A549 (cell line): ENCODE data around the gene HTN1. TPM values are rescaled to one million over a fixed set of nuclear protein-coding genes. Genes with fewer than 3 reads are reported as not detected.
"Not testable (repeated sequence)": the region's sequence is repeated elsewhere in the genome, so short reads cannot be mapped to it uniquely, and the experiment has no call there.

Source experiments
- ATAC-seq, 2 experiments: fragments of 200-7000 bp in 1 of 2; fragments of >200 bp in 1 of 2; cut with Nextera tagmentation in 1 of 2; cut with Tn5 transposase in 1 of 2; 3 replicates each; pipeline versions ENCODE4 v1.8.0 to v1.9.1; 2018 to 2020; ENCODE audit warnings: mild to moderate bottlenecking in 1 of 2, moderate library complexity in 1 of 2
- CTCF ChIA-PET: fragments of 300-600 bp; sonication (Branson Sonifier 250); formaldehyde crosslinking; extraction: SDS; loops from one replicate; lab custom pipeline; 2021; ENCODE audit warnings: antibody characterized with exemption, inconsistent platforms; lab: Yijun Ruan, JAX
- POLR2A ChIA-PET: fragments of 350-600 bp; formaldehyde crosslinking; extraction: SDS; loops from one replicate; lab custom pipeline; 2021; ENCODE audit warnings: antibody characterized with exemption, inconsistent platforms; lab: Yijun Ruan, JAX
- DNase-seq, 2 experiments: peaks; one replicate each; pipeline versions ENCODE4 v3.0.0 to v3.0.0-alpha.2; 2011 to 2016; ENCODE audit warnings: low read depth in 1 of 2, low spot score in 1 of 2
- FAIRE-seq: peaks from 2 replicates; lab custom pipeline; 2011; peaks lifted over from hg19 to GRCh38; lab: Jason Lieb, UNC
- H3K27ac ChIP-seq, 2 experiments: fragments of >200 bp; sonication (Bioruptor Twin); formaldehyde crosslinking; 3 replicates each; pipeline ENCODE4 v1.5.1; 2016 to 2017
- H3K4me1 ChIP-seq: fragments of >200 bp; sonication (Bioruptor Twin); formaldehyde crosslinking; 3 replicates; pipeline ENCODE4 v1.6.1; 2016
- H3K4me2 ChIP-seq: fragments of >200 bp; sonication (Bioruptor Twin); formaldehyde crosslinking; 3 replicates; pipeline ENCODE4 v1.6.1; 2016
- H3K4me3 ChIP-seq: fragments of >200 bp; sonication (Bioruptor Twin); formaldehyde crosslinking; 3 replicates; pipeline ENCODE4 v1.5.1; 2016
- H3K9me3 ChIP-seq: fragments of >200 bp; sonication (Bioruptor Twin); formaldehyde crosslinking; 3 replicates; pipeline ENCODE4 v1.6.1; 2016
- BHLHE40 ChIP-seq: IDR thresholded peaks from 2 replicates; pipeline ENCODE4 v1.6.1; 2012; ENCODE audit warnings: low read depth, low read length, inconsistent platforms
- CBX2 ChIP-seq: fragments of 200-600 bp; sonication (generic); IDR thresholded peaks from 2 replicates; pipeline ENCODE4 v1.6.1; 2016; ENCODE audit warnings: low read depth, mild to moderate bottlenecking, borderline replicate concordance
- CHD2 ChIP-seq: fragments of 150-350 bp; IDR thresholded peaks from 2 replicates; pipeline ENCODE4 v1.6.1; 2014; ENCODE audit warnings: low read length; ENCODE audit not compliant: partially characterized antibody
- CHD4 ChIP-seq: fragments of 200-600 bp; sonication (generic); IDR thresholded peaks from 2 replicates; pipeline ENCODE4 v1.6.1; 2016; ENCODE audit warnings: antibody characterized with exemption, mild to moderate bottlenecking, borderline replicate concordance
- E2F6 ChIP-seq: IDR thresholded peaks from 2 replicates; pipeline ENCODE4 v1.6.1; 2012; ENCODE audit warnings: low read depth, borderline replicate concordance
- EHF ChIP-seq: fragments of 250-450 bp; sonication (Bioruptor Pico); IDR thresholded peaks from 2 replicates; pipeline ENCODE4 v1.5.0; 2020; ENCODE audit warnings: mild to moderate bottlenecking
- EP300 ChIP-seq, 2 experiments: fragments of >200 bp; sonication (Bioruptor Twin); formaldehyde crosslinking; IDR thresholded peaks; 2 replicates in 1 of 2; 3 replicates in 1 of 2; pipeline ENCODE4 v1.6.1; 2016 to 2017
- ESRRA ChIP-seq: fragments of 150-350 bp; IDR thresholded peaks from 2 replicates; pipeline ENCODE4 v1.6.1; 2014; ENCODE audit warnings: mild to moderate bottlenecking, low read length, borderline replicate concordance
- FOSB ChIP-seq: fragments of 250-450 bp; sonication (Bioruptor Pico); IDR thresholded peaks from 2 replicates; pipeline ENCODE4 v1.5.0; 2020; ENCODE audit warnings: mild to moderate bottlenecking, moderate library complexity
- HOXA7 ChIP-seq: fragments of 250-450 bp; sonication (Bioruptor Pico); IDR thresholded peaks from 2 replicates; pipeline ENCODE4 v1.5.0; 2020; ENCODE audit warnings: mild to moderate bottlenecking, moderate library complexity
- HOXB13 ChIP-seq: fragments of 250-450 bp; sonication (Bioruptor Pico); IDR thresholded peaks from 2 replicates; pipeline ENCODE4 v1.5.0; 2020; ENCODE audit warnings: low read depth, mild to moderate bottlenecking, moderate library complexity
- JUN ChIP-seq, 2 experiments: fragments of >200 bp; sonication (Bioruptor Twin); formaldehyde crosslinking; IDR thresholded peaks; 2 replicates in 1 of 2; 3 replicates in 1 of 2; pipeline ENCODE4 v1.6.1; 2016 to 2017
- KDM5A ChIP-seq: fragments of 200-600 bp; sonication (generic); IDR thresholded peaks from 2 replicates; pipeline ENCODE4 v1.6.1; 2016; ENCODE audit warnings: antibody characterized with exemption, mild to moderate bottlenecking
- MAFK ChIP-seq: fragments of 450-650 bp; IDR thresholded peaks from 2 replicates; pipeline ENCODE4 v1.6.1; 2014; ENCODE audit not compliant: partially characterized antibody
- MAZ ChIP-seq: fragments of 150-350 bp; IDR thresholded peaks from 2 replicates; pipeline ENCODE4 v1.6.1; 2014; ENCODE audit warnings: antibody characterized with exemption, low read depth, low read length, borderline replicate concordance
- NPAS2 ChIP-seq: fragments of 250-450 bp; sonication (Bioruptor Pico); IDR thresholded peaks from 2 replicates; pipeline ENCODE4 v1.8.0; 2022; ENCODE audit warnings: mild to moderate bottlenecking, moderate library complexity, borderline replicate concordance
- NR3C1 ChIP-seq: fragments of >200 bp; sonication (Bioruptor Twin); formaldehyde crosslinking; IDR thresholded peaks from 3 replicates; pipeline ENCODE4 v1.6.1; 2017
- POLR2AphosphoS2 ChIP-seq: conservative IDR thresholded peaks from 2 replicates; pipeline ENCODE4 v1.6.1; 2012; ENCODE audit warnings: low read length, improper control_type of control experiment, inconsistent platforms
- RAD21 ChIP-seq, 2 experiments: fragments of >200 bp in 1 of 2; sonication (Bioruptor Twin) in 1 of 2; formaldehyde crosslinking in 1 of 2; IDR thresholded peaks in 1 of 2; conservative IDR thresholded peaks in 1 of 2; 2 replicates in 1 of 2; 3 replicates in 1 of 2; pipeline ENCODE4 v1.6.1; 2012 to 2018; ENCODE audit warnings: inconsistent platforms in 1 of 2
- RARB ChIP-seq: fragments of 250-450 bp; sonication (Bioruptor Pico); IDR thresholded peaks from 2 replicates; pipeline ENCODE4 v1.8.0; 2021; ENCODE audit warnings: mild to moderate bottlenecking, moderate library complexity
- RCOR1 ChIP-seq: fragments of 150-350 bp; IDR thresholded peaks from 2 replicates; pipeline ENCODE4 v1.6.1; 2014; ENCODE audit warnings: antibody characterized with exemption, low read length, low read depth
- ZC3H11A ChIP-seq: fragments of 450-650 bp; IDR thresholded peaks from 2 replicates; pipeline ENCODE4 v1.6.1; 2014; ENCODE audit warnings: antibody characterized with exemption, mild to moderate bottlenecking
- ZNF302 ChIP-seq: fragments of 250-450 bp; sonication (Bioruptor Pico); IDR thresholded peaks from 2 replicates; pipeline ENCODE4 v1.9.0; 2021; ENCODE audit warnings: inconsistent platforms, mild to moderate bottlenecking, moderate library complexity
- ZSCAN20 ChIP-seq: fragments of 250-450 bp; sonication (Bioruptor Pico); IDR thresholded peaks from 2 replicates; pipeline ENCODE4 v1.8.0; 2022; ENCODE audit warnings: mild to moderate bottlenecking, moderate library complexity
- WGBS: methylation state at CpG from one replicate; pipeline ENCODE4 v1.1.6; 2017; ENCODE audit errors: missing lambda C conversion rate; 5-methylcytosine and 5-hydroxymethylcytosine counted together
- polyA plus RNA-seq, 4 experiments: library from polyadenylated mRNA; depleted of rRNA in 3 of 4; stranded (reverse); fragments of >200 nt; fragmentation: RNase III in 1 of 4; extraction: RNeasy Plus Mini Kit Qiagen cat#74134 plus additional on column Dnase treatment in 1 of 4; gene quantifications; 2 replicates in 3 of 4; 3 replicates in 1 of 4; pipeline ENCODE4 v1.2.3, GENCODE V29; 2011 to 2017
- TF ChIP-seq, protein P1 (sequence below): fragments of 450-650 bp; IDR thresholded peaks from 2 replicates; pipeline ENCODE4 v1.6.1; 2014; ENCODE audit warnings: antibody characterized with exemption

Gene HTN1
- polyA plus RNA-seq, 2 of the 4 experiments (the other 2 are of a cell fraction) = not detected

DNA sequence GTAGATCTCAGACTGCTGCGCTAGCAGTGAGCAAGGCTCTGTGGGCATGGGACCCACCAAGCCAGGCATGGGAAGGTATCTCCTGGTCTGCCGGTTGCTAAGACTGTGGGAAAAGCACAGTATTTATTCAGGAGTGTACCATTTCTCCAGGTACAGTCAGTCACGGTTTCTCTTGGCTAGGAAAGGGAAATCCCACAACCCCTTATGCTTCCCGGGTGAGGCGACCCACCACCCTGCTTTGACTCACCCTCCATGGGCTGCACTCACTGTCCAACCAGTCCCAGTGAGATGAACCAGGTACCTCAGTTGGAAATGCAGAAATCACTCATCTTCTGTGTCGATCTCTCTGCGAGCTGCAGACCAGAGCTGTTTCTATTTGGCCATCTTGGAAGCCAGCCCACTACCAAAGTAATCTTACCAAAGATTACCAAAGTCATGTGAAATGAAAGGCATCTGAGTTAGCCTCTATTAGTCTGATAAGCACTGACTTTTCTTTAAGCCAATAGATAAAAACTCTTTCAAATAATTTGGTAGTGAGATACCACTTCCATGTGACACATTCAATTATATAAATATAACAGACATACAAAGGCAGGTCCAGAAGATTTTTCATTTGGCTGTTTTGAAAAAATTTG, 8.5 kb upstream of the HTN1 start:
- no peak overlapping the region for H3K4me2 ChIP-seq
- H3K4me1 ChIP-seq = no peaks in the 10 kb centered on the region
- FAIRE-seq (no peak), DNase-seq (no peak), ATAC-seq (no peak)
- WGBS = 25% methylated on average over 5 of the region's 7 CpGs
- no peak overlapping the region for H3K4me3 ChIP-seq
- TF ChIP-seq JUN (IDR thresholded peaks at IDR 0.05) (no peak), EP300 (IDR thresholded peaks at IDR 0.05) (no peak), POLR2AphosphoS2 (no peak), CHD4 (no peak), ZC3H11A (no peak), RCOR1 (no peak), ESRRA (no peak), RARB (CRISPR knock-in tag) (no peak), MAZ (no peak), MAFK (no peak), HOXB13 (CRISPR knock-in tag) (no peak)
- CTCF ChIA-PET = no interaction called here
- no peak overlapping the region for H3K27ac ChIP-seq
- POLR2A ChIA-PET = no interaction called here
- no peaks in the 10 kb centered on the region for H3K9me3 ChIP-seq

- ATAC-seq, CTCF ChIA-PET, FAIRE-seq, DNase-seq, H3K4me1 ChIP-seq, H3K9me3 ChIP-seq, H3K27ac ChIP-seq, POLR2A ChIA-PET, H3K4me3 ChIP-seq, H3K4me2 ChIP-seq: not testable (repeated sequence)
- 0% methylated on average over 1 of the region's 1 CpG for WGBS
Observed at GRCh38 chr4:70056534-70056933, 6.3 kb downstream of the HTN1 start.

DNA sequence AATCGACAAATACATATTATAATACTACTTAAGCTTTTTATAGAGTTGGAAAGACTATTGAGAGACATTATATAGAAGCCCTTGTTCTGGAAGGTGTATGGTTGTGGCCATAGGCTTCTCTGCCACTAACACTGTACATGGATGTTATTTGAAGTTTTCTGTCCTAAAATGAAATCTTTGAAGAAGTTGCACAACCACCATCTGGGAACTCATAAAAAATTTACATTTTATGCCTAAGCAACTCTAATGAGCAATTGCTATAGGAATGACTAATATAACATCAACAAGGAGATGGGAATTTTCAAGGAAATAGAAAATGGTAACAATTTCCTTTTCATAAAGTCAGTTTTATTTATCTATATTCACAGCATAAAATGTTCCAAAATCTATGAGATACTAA, 7.4 kb downstream of the HTN1 start:
- TF ChIP-seq, protein P1, sequence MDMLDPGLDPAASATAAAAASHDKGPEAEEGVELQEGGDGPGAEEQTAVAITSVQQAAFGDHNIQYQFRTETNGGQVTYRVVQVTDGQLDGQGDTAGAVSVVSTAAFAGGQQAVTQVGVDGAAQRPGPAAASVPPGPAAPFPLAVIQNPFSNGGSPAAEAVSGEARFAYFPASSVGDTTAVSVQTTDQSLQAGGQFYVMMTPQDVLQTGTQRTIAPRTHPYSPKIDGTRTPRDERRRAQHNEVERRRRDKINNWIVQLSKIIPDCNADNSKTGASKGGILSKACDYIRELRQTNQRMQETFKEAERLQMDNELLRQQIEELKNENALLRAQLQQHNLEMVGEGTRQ = no peak
- TF ChIP-seq ZSCAN20 (CRISPR knock-in tag) (no peak), NPAS2 (CRISPR knock-in tag) (no peak), EP300 (IDR thresholded peaks at IDR 0.05) (no peak), ZNF302 (CRISPR knock-in tag) (no peak), EHF (CRISPR knock-in tag) (no peak), FOSB (CRISPR knock-in tag) (no peak), RAD21 (conservative IDR thresholded peaks at IDR 0.05 in 1 of 2, IDR thresholded peaks at IDR 0.05 in 1 of 2) (no peak), E2F6 (no peak), JUN (IDR thresholded peaks at IDR 0.05) (no peak), HOXA7 (CRISPR knock-in tag) (no peak), ESRRA (no peak), CBX2 (no peak), BHLHE40 (no peak), CHD2 (no peak), KDM5A (no peak), CHD4 (no peak), NR3C1 (no peak)
- no peak for ATAC-seq
- no peaks in the 10 kb centered on the region for H3K9me3 ChIP-seq
- CTCF ChIA-PET = no interaction called here
- no peak for FAIRE-seq
- no peak overlapping the region for H3K4me3 ChIP-seq
- DNase-seq = no peak
- 3% methylated on average over 1 of the region's 1 CpG for WGBS
- POLR2A ChIA-PET = no interaction called here
- H3K4me2 ChIP-seq = no peak overlapping the region
- no peak overlapping the region for H3K27ac ChIP-seq
- H3K4me1 ChIP-seq = no peaks in the 10 kb centered on the region
